ENCODE results near the gene PTH1R.

Gene PTH1R

DNA sequence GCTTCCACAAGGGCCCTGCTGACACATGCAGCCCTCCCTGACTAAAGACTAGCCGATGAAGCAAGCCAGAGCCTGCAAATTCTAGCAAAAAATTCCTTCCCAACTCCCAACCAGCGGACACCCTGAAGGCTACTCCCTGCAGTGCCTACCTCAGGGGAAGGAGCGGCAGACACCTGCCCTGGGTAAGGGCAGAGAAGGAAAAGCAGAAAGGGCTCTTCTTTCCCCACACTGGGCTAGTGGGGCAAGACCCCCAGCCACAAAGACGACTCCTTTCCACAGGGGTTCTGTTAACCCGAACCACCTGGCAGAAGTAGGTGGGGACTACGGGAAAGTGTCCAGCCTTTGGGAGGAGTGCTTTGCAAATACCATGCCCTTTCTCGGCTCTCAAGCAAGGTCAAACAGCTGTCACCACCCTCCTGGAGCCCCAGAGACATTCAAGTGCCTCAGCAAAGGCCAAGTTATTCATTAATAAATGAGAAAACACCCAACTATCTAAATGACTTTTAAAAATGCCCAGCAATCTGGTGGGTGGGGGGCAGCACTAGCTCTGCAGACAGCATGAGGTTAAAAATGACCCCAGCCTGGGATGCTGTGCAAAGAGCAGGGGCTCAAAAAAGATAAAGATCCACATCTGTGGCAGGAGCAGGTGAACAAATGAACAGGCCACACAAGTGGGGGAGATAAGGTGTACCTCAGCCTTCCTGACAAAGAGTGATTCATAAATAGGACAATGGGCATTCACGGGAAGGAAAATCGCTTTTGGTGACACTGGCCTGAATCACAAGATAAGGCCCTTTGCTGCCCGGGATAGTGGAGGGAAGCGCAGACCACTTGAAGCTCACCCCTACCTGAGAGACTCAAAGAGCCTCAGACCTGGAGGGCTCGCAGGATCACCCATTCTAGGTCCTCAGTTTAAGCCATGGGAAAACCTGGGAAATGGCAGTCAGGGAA, 66.0 kb downstream of the PTH1R start:
- no peak for DNase-seq (ENCODE audit: low read depth in 2 of 3, low spot score in 2 of 3)

GRCh38 chr3:46944191-46944590, 66.7 kb downstream of the PTH1R start:
- no peak for DNase-seq (ENCODE audit: low read depth in 2 of 3, low spot score in 2 of 3)

DNA sequence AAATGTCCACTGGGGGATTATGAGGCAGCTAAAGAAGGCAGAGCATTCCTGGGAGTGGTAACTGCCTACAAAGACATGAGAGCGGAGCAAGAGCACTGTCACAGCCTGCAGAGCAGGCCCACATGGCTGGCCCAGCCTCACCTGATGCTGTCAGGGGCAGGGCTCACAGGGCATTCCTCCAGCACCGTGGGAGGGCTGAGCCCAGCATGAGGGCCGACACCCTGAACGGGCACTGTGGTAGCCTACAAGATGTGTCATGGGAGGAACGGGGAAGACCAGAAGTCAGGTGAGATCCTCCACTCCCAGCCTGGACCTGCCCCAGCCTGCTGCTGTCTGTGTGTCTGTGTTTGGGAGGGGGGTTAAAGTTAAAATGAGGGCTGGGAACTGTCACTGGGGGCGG, 68.9 kb downstream of the PTH1R start:
- DNase-seq (ENCODE audit: low read depth in 2 of 3, low spot score in 2 of 3): no peak

- DNase-seq (ENCODE audit: low read depth in 2 of 3, low spot score in 2 of 3): peak in 1 of 3 experiments; percentile 42
Observed at GRCh38 chr3:46946856-46947545, 69.5 kb downstream of the PTH1R start.

- DNase-seq (ENCODE audit: low read depth in 2 of 3, low spot score in 2 of 3): no peak
Observed at GRCh38 chr3:46947546-46947901, 70.0 kb downstream of the PTH1R start.

GRCh38 chr3:46947981-46948791, 70.7 kb downstream of the PTH1R start:
- peak in 1 of 3 experiments; percentile 45 for DNase-seq (ENCODE audit: low read depth in 2 of 3, low spot score in 2 of 3)

DNA sequence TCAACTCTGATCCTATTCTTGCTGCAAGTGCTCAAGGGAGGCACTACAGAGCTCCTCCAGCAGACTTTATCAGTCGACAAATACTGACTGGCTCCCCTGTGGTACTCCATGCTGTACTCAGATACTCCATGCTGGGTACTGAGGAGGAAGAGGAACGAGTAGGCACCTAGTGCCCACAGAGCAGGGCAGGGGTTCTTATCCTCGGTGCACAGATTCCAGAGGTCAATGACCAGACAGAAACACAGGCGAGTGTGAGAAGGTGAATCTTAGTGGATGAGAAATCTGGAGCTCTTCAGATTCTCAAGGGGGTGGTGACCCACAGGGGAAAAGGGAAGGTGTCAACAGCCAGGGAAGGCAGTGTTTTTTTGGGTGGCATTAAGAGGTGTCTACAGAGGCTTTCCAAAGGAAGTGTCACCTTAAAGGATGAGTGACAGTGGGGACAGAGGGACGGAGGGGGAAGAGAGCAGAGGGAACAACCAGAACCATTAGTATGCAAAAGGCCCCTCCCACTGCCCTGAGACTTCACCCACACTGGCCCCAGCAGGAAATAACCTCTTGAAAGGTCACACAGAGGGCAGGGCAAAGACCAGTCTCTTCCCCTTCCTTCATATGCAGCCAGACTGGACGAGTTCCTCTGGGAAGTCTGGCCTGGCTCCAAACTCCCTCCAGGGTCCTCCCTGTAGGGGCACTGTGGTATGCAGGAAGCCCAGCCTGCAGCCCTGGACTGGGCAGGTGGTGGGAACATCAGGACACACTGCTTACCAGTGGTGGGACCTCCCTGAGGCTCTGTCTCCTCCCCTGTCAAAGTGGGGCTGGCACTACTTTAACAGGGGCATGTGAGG, 71.5 kb downstream of the PTH1R start:
- DNase-seq (ENCODE audit: low read depth in 2 of 3, low spot score in 2 of 3): no peak

GRCh38 chr3:46950177-46950576, 72.7 kb downstream of the PTH1R start:
- DNase-seq (ENCODE audit: low read depth in 2 of 3, low spot score in 2 of 3): no peak

DNA sequence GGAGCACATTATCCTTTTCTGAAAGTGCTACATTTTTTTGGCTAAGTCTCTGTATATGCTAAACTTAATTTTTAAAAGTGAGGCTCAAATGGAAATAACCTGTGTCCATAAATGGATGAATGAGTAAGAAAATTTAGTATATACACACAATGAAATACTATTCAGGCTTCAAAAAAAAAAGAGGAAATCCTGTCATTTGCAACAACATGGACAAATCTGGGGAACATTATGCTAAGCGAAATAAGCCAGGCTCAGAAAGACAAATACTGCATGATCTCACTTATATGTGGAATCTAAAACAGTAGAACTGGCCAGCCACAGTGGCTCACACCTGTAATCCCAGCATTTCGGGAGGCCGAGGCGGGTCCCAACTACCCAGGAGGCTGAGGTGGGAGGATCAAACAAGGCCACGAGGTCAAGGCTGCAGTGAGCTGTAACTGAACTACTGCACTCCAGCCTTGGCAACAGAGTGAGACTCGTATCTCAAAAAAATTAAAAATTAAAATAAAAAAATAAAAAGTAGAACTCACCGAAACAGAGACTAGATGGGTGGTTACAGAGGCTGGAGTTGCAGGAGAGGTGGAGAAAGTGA, 73.2 kb downstream of the PTH1R start:
- DNase-seq (ENCODE audit: low read depth in 2 of 3, low spot score in 2 of 3): no peak

GRCh38 chr3:46952813-46953212, 75.3 kb downstream of the PTH1R start:
- no peak for DNase-seq (ENCODE audit: low read depth in 2 of 3, low spot score in 2 of 3)

Measured in activated CD8-positive, alpha-beta memory T cell treated with anti-CD3 and anti-CD28 coated beads for 48 hours (primary cell).